Right lung (tissue), 5 donors: Measurements from ENCODE around the gene DLGAP3. TPM values are rescaled to one million over a fixed set of nuclear protein-coding genes. Genes with fewer than 3 reads are reported as not detected.

Experiments
- DNase-seq, 2 donors: peaks; one replicate each; pipeline ENCODE4 v3.0.0-alpha.2; 2013
- polyA plus RNA-seq, 5 donors: library from polyadenylated mRNA; unstranded; fragments of 120-200 nt; gene quantifications; one replicate each; pipeline versions ENCODE4 v1.2.1 to v1.2.3, GENCODE V29; 2013; ENCODE audit warnings: inconsistent platforms in 1 of 5, low replicate concordance in 1 of 5; ENCODE audit not compliant: insufficient read length in 5 of 5, insufficient read depth in 1 of 5

The DLGAP3 gene
- polyA plus RNA-seq, 5 donors = 0.08 to 0.25 (median 0.15) TPM

GRCh38 chr1:34867415-34867814, 62.0 kb downstream of the DLGAP3 start:
- DNase-seq = no peak

GRCh38 chr1:34866762-34867109, 62.7 kb downstream of the DLGAP3 start:
- DNase-seq = no peak

GRCh38 chr1:34865981-34866761, 63.3 kb downstream of the DLGAP3 start:
- DNase-seq = peak; percentile 75 to 77

GRCh38 chr1:34865573-34865972, 63.9 kb downstream of the DLGAP3 start:
- no peak for DNase-seq

- DNase-seq = no peak
Measured at GRCh38 chr1:34864759-34865158, 64.7 kb downstream of the DLGAP3 start.

GRCh38 chr1:34863501-34863900, 65.9 kb downstream of the DLGAP3 start:
- DNase-seq = no peak

- peak; percentile 85 to 87 for DNase-seq
Measured at GRCh38 chr1:34859446-34860200, 69.8 kb downstream of the DLGAP3 start, which contains the start of gene SMIM12. TSS of gene SMIM12 (minus strand) at chr1:34859749. CDS start at chr1:34855977, 3,772 bp downstream.

GRCh38 chr1:34858901-34859445, 70.5 kb downstream of the DLGAP3 start:
- DNase-seq = no peak

GRCh38 chr1:34856697-34857096, 72.8 kb downstream of the DLGAP3 start:
- DNase-seq = no peak

GRCh38 chr1:34852677-34853217, 76.7 kb downstream of the DLGAP3 start:
- DNase-seq = peak; percentile 65 to 67

GRCh38 chr1:34851431-34852105, 77.9 kb downstream of the DLGAP3 start:
- DNase-seq = no peak

GRCh38 chr1:34850382-34850781, 79.1 kb downstream of the DLGAP3 start:
- DNase-seq = no peak

- no peak for DNase-seq
Measured at GRCh38 chr1:34847094-34847493, 82.4 kb downstream of the DLGAP3 start.

- DNase-seq = no peak
Measured at GRCh38 chr1:34846265-34846664, 83.2 kb downstream of the DLGAP3 start.

GRCh38 chr1:34845131-34845901, 84.1 kb downstream of the DLGAP3 start:
- no peak for DNase-seq

GRCh38 chr1:34844252-34844634, 85.2 kb downstream of the DLGAP3 start:
- DNase-seq = no peak

GRCh38 chr1:34843392-34844251, 85.8 kb downstream of the DLGAP3 start:
- no peak for DNase-seq

- no peak for DNase-seq
Measured at GRCh38 chr1:34842952-34843371, 86.5 kb downstream of the DLGAP3 start.

GRCh38 chr1:34842073-34842472, 87.4 kb downstream of the DLGAP3 start:
- DNase-seq = no peak

- no peak for DNase-seq
Measured at GRCh38 chr1:34840426-34840825, 89.0 kb downstream of the DLGAP3 start.
